Neural cell (in vitro differentiated cells): ENCODE results near the gene SGF29.
"Not testable (repeated sequence)": the region's sequence is repeated elsewhere in the genome, so short reads cannot be mapped to it uniquely, and the experiment has no call there.

ENCODE experiments used
- CTCF ChIP-seq: fragments of 450-650 bp; IDR thresholded peaks from 2 replicates; pipeline ENCODE4 v1.5.1; 2014; ENCODE audit warnings: antibody characterized with exemption, mild to moderate bottlenecking, moderate library complexity; ENCODE audit not compliant: poor library complexity, severe bottlenecking
- EP300 ChIP-seq: fragments of 450-650 bp; conservative IDR thresholded peaks from 2 replicates; pipeline ENCODE4 v1.6.1; 2014; ENCODE audit warnings: antibody characterized with exemption, mild to moderate bottlenecking, moderate library complexity; ENCODE audit not compliant: poor library complexity, severe bottlenecking
- MXI1 ChIP-seq: fragments of 450-650 bp; conservative IDR thresholded peaks from 2 replicates; pipeline ENCODE4 v1.6.1; 2014; ENCODE audit warnings: antibody characterized with exemption, mild to moderate bottlenecking; ENCODE audit not compliant: poor library complexity, severe bottlenecking
- POLR2AphosphoS5 ChIP-seq: IDR thresholded peaks from 2 replicates; pipeline ENCODE4 v1.6.1; 2012
- RAD21 ChIP-seq: fragments of 450-650 bp; conservative IDR thresholded peaks from 2 replicates; pipeline ENCODE4 v1.6.1; 2014; ENCODE audit warnings: antibody characterized with exemption, mild to moderate bottlenecking, moderate library complexity

GRCh38 chr16:28616224-28616577 lies 62.5 kb downstream of the SGF29 start:
- not testable (repeated sequence) for TF ChIP-seq MXI1, RAD21, EP300, POLR2AphosphoS5
- TF ChIP-seq CTCF: peak; percentile 5
